ENCODE data around the gene PACSIN2. TPM values are rescaled to one million over a fixed set of nuclear protein-coding genes. Genes with fewer than 3 reads are reported as not detected.
"Not testable (repeated sequence)": the region's sequence is repeated elsewhere in the genome, so short reads cannot be mapped to it uniquely, and the experiment has no call there.

Gene PACSIN2
- total RNA-seq, 1 donor from 2014 or later, result 128 TPM

DNA sequence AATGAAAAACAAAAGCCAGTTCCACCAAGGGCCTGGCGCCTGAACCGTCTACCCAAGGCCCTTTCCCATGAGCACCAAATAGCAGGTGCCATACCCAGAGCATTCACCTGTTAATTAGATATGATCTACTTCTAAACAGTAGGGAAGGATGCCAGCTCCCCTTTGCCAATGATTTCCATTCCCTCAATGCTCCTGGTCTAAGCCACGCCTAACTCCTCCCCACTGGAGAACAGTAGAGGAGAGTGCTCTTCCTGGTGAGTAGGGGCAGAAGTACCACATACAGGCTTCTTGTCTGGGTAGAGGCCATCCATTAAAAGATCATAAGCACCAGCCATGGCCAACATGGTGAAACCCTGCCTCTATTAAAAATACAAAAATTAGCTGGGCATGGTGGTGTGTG is 40.7 kb downstream of the PACSIN2 start:
- H3K4me3 ChIP-seq, result no peak overlapping the region
- no peak overlapping the region for H3K27ac ChIP-seq
- no peaks in the 10 kb centered on the region for H3K27me3 ChIP-seq
- H3K4me1 ChIP-seq, result peaks cover 53% of the 10 kb centered on the region
- H3K9me3 ChIP-seq, result no peaks in the 10 kb centered on the region
- H3K36me3 ChIP-seq, result no peaks in the 10 kb centered on the region
- ATAC-seq (no peak), DNase-seq (no peak)
- TF ChIP-seq CTCF (IDR thresholded peaks at IDR 0.05), result no peak
- intact Hi-C loops (cut with DNase I), result no loop called here

DNA sequence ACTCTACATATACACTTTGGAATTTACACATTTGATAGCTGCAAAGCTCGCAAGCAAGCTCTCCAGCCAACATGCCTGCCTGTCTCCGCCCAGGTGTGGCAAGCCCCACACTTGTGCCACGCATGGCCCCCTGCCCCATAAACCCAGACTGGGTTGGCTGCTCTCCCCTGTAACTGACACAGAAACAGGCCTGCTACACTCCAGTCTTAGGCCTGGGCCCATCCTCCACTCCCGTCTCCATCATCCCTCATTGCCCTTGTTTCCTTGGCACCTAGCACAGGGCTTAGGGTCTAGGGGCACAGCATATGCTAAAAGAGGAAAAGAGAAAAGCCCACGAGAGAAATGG is 41.4 kb downstream of the PACSIN2 start:
- no peaks in the 10 kb centered on the region for H3K9me3 ChIP-seq
- no peak for TF ChIP-seq CTCF (IDR thresholded peaks at IDR 0.05)
- no peaks in the 10 kb centered on the region for H3K36me3 ChIP-seq
- intact Hi-C loops (cut with DNase I), result no loop called here
- no peak overlapping the region for H3K27ac ChIP-seq
- H3K4me1 ChIP-seq, result peaks cover 47% of the 10 kb centered on the region
- H3K4me3 ChIP-seq, result no peak overlapping the region
- DNase-seq, result no peak
- ATAC-seq, result no peak
- no peaks in the 10 kb centered on the region for H3K27me3 ChIP-seq

DNA sequence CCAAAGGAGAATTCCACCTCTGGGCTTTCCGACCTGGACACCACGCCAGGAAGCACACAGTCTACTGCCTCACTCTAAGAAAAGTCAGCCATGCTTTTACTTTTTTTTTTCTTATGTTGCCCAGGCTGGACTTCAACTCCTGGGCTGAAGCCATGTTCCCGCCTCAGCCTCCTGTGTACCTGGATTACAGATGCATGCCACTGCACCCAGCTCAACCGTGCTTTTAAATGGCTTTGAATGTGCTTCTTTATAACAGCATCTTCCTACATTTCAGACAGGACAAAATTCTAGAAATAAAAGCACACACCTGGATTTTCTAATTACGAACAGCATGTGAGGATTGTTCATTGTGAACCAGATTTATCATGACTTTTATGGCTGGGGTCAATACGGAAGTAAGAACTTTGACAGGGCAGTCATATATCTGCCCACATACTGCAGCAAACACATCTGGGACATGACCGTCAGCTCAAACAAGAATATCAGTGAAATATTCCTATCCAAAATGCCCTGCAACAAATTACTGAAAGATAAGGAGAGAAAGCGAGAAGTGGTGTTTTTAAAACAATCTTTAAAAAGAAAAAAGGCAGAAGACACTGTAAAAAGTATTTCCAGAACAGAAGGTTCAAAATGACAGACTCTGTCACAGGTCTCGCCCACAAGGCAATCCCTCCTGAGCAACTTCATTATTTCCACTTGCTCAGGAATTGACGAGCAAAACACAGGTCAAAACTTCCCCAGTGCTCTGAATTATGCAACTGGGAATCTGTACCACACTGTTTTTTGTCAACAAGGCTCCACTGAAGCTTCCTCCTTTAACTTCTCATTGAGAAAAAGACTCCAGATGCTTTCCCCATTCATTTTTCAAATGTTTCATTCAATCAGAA is 42.1 kb downstream of the PACSIN2 start:
- Histone ChIP-seq H3K27ac (peak overlapping the region; percentile 8), H3K4me3 (no peak overlapping the region), H3K36me3 (no peaks in the 10 kb centered on the region), H3K27me3 (no peaks in the 10 kb centered on the region), H3K4me1 (peaks cover 41% of the 10 kb centered on the region), H3K9me3 (no peaks in the 10 kb centered on the region)
- DNase-seq (no peak), ATAC-seq (peak; percentile 72)
- intact Hi-C loops (cut with DNase I), result no loop called here
- no peak for TF ChIP-seq CTCF (IDR thresholded peaks at IDR 0.05)

GRCh38 chr22:42971473-42971860 is 43.5 kb downstream of the PACSIN2 start:
- H3K27ac ChIP-seq; H3K9me3 ChIP-seq; ATAC-seq; H3K36me3 ChIP-seq; H3K4me3 ChIP-seq; DNase-seq; H3K27me3 ChIP-seq; intact Hi-C loops (cut with DNase I): not testable (repeated sequence)
- peaks cover 31% of the 10 kb centered on the region for H3K4me1 ChIP-seq

- DNase-seq (no peak), ATAC-seq (peak; percentile 72)
- peaks cover 7% of the 10 kb centered on the region for H3K36me3 ChIP-seq
- TF ChIP-seq CTCF (IDR thresholded peaks at IDR 0.05), result no peak
- intact Hi-C loops (cut with DNase I), result no loop called here
- no peaks in the 10 kb centered on the region for H3K9me3 ChIP-seq
- no peak overlapping the region for H3K4me3 ChIP-seq
- no peaks in the 10 kb centered on the region for H3K27me3 ChIP-seq
- no peak overlapping the region for H3K27ac ChIP-seq
- peaks cover 34% of the 10 kb centered on the region for H3K4me1 ChIP-seq
These were observed 44.9 kb downstream of the PACSIN2 start for GRCh38 chr22:42970029-42970428.

- Histone ChIP-seq H3K27me3 (no peaks in the 10 kb centered on the region), H3K4me3 (no peak overlapping the region), H3K36me3 (peaks cover 7% of the 10 kb centered on the region), H3K9me3 (no peaks in the 10 kb centered on the region), H3K27ac (peak overlapping the region; percentile 24), H3K4me1 (peaks cover 32% of the 10 kb centered on the region)
- intact Hi-C loops (cut with DNase I), result no loop called here
- DNase-seq (no peak), ATAC-seq (no peak)
- no peak for TF ChIP-seq CTCF (IDR thresholded peaks at IDR 0.05)
These were observed 45.5 kb downstream of the PACSIN2 start for GRCh38 chr22:42969348-42969975.
